Fibroblast of skin of right biceps (primary cell): ENCODE measurements around the gene OPN4.
A peak's percentile ranks its signal among the peaks of the same experiment; 100 is the strongest.
"Not testable (repeated sequence)": the region's sequence is repeated elsewhere in the genome, so short reads cannot be mapped to it uniquely, and the experiment has no call there.

ENCODE experiments used
- DNase-seq: peaks from one replicate; pipeline ENCODE4 v3.0.0-alpha.2; 2013

Gene OPN4

DNA sequence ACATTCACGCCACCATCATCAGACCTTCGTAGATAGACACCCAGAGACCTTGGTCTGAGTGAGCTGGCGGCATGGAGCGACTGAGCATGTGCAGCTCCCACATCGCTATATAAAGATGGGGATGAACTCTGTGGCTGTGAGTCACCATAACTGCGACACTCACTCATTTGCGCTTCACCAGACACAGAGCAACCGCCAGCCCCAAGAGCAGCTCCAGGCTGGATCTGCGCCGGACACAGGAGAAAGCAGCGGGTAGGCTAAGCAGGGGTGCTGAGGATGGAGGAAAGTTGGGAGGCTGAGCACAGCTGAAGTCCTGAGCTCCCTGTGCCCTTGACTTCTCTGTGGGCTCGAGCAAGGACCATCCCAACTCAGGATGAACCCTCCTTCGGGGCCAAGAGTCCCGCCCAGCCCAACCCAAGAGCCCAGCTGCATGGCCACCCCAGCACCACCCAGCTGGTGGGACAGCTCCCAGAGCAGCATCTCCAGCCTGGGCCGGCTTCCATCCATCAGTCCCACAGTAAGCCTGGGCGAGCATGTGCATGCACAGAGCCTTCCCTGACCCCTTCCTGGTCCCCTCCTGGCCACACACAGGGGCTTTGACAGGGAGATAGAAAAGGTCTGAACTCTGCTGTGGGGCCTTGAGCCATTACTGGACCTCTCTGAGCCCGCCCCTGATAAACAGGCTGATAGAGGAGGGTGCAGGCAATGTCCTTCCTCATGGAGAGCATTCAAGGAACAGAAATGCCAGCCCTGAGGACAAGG, at the start of gene OPN4:
Gene OPN4 (plus strand): TSS at position 137 of the 762 bp plus-strand sequence. CDS start 237 bp downstream, at position 374.
- peak; percentile 56 for DNase-seq

- DNase-seq, result no peak
Measured at GRCh38 chr10:86607674-86608073, 46.7 kb upstream of the OPN4 start.

DNA sequence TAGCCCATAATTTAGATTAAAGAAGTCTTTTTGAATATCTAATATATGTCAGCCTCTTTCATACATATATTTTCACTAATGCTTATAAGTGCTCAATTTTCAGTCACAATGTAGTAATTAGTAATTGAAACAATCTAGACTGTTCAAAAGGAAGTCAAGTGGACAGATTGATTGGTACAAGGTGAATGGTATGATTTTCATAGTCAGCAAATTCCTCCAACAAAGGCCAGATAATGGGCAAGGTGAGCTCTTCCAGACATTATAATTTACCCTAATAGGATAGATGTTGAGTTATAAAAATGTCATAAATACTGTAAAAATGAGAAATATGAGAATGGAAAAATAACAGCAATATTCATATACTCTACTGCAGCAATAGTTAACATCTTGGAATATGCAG, 44.4 kb upstream of the OPN4 start:
- no peak for DNase-seq

GRCh38 chr10:86611386-86611785, 43.0 kb upstream of the OPN4 start:
- DNase-seq, result no peak

GRCh38 chr10:86613096-86613495, 41.3 kb upstream of the OPN4 start:
- DNase-seq, result no peak

DNA sequence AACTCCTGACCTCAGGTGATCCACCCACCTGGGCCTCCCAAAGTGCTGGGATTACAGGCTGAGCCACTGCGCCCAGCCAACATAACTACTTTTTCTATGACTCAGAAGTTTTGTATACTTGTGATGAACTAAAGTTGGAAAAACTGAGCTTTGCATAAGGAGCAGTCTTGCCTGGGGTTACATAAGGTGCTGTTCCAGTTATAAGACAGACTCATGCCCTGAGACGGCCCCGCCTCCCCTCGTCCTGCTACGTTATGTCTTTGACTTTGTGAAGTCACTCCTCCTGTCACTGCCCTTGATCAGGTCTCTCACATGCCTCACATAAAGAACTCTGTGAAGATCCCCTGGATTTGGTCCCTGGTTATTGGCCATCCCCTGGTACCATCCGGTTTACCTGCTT, 40.4 kb upstream of the OPN4 start:
- DNase-seq, result no peak

GRCh38 chr10:86614853-86615252, 39.5 kb upstream of the OPN4 start:
- no peak for DNase-seq

DNA sequence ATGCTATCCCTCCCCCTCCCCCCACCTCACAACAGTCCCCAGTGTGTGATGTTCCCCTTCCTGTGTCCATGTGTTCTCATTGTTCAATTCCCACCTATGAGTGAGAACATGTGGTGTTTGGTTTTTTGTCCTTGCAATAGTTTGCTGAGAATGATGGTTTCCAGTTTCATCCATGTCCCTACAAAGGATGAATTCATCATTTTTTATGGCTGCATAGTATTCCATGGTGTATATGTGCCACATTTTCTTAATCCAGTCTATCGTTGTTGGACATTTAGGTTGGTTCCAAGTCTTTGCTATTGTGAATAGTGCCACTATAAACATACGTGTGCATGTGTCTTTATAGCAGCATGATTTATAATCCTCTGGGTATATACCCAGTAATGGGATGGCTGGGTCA, 37.1 kb upstream of the OPN4 start:
- DNase-seq, result not testable (repeated sequence)

- DNase-seq, result no peak
Measured at GRCh38 chr10:86628311-86628710, 26.0 kb upstream of the OPN4 start.

DNA sequence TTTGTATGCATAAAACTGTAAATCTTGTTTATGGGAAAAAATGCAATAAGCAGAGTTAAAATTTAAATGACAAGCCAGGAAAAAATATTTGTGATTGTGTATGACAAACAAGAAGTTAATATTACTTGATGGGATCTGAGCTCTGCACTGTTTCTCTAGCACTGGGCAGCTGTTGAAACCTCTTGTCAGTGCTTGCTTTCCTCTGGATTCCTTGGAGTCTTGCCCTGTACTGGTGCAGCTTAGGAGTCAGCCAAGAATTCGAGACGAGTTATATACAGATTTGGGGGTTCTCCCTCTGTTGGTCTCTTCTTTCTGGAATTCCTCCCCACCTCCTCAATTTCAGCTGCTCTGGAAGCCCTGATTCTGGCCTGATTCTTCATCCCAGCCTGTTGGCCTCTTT, 24.3 kb upstream of the OPN4 start:
- DNase-seq, result no peak

- peak; percentile 35 for DNase-seq
Measured at GRCh38 chr10:86632009-86632800, 22.1 kb upstream of the OPN4 start.

DNA sequence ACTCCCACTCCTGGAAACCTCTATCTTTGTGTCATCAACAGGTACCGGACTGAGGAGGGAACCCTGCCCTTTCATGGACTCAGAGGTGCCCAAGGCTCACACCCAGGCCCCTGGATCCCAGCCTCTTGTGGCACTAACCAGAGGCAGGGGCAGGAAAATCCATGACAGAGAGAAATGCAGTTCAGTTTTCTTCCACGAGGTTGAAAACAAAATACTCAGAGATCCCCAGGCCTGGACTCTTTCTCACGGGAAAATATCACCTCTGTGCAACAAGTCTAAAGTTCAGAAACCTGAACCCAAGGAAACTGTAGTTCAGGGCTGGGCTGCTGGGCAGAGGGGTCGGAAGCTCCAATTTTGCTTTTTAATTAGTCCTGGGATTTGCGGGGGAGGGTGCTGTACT, 21.4 kb upstream of the OPN4 start:
- DNase-seq, result no peak

GRCh38 chr10:86635402-86635801, 18.9 kb upstream of the OPN4 start:
- peak; percentile 94 for DNase-seq

DNA sequence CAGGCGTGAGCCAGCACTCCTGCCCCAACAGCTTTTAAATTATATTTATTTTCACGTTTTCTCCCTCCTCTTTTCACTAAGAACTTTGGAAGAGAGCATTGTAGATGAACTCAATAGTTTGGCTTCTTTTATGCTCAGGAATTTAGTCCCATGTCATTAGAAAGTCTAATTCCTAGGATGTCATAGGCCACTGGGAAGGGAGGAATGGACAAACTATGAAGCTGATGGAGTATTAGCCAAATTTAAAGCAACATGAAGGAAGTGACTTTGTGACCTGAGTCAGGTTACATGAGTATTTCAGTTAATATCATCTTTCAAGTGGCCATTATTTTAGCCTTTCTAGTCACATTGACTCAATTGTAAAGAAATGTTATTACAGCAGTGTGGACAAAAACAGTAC, 18.0 kb upstream of the OPN4 start:
- peak; percentile 30 for DNase-seq

GRCh38 chr10:86642021-86642420, 12.3 kb upstream of the OPN4 start:
- DNase-seq, result no peak

- peak; percentile 45 for DNase-seq
Measured at GRCh38 chr10:86642499-86642898, 11.8 kb upstream of the OPN4 start.

- peak; percentile 72 for DNase-seq
Measured at GRCh38 chr10:86644152-86644793, 10.1 kb upstream of the OPN4 start.

DNA sequence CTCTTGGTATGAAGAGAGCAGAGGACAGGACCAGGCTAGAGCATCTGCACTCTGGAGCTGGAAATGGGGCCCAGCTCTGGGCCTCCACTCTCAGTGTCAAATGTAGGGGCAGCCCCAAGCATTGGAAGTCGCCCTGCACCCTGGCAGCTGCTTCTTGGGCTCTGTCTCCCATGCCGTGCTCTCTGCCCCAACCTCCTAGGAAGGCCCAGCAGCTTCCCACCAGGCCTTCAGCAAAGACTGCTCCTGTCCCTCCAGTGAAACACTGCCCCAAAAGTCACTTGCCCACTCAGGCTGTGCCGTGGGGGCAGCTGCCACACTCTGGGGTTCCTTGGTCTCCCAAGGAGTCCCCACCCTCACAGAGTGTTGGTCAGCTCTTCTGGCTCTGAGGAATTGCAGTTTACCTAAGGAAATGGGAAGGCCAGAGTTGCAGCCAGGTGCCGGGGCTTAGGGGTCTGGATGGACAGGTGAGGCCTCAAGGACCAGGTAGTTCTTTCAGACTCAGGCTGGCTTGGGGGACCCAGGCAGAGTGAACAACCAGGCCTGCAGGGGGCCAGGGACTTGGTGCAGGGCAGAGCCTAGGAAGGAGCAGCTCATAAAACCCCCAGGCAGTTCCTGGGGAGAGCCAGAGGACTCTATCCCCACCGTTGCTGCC, 9.4 kb upstream of the OPN4 start:
- DNase-seq, result no peak

DNA sequence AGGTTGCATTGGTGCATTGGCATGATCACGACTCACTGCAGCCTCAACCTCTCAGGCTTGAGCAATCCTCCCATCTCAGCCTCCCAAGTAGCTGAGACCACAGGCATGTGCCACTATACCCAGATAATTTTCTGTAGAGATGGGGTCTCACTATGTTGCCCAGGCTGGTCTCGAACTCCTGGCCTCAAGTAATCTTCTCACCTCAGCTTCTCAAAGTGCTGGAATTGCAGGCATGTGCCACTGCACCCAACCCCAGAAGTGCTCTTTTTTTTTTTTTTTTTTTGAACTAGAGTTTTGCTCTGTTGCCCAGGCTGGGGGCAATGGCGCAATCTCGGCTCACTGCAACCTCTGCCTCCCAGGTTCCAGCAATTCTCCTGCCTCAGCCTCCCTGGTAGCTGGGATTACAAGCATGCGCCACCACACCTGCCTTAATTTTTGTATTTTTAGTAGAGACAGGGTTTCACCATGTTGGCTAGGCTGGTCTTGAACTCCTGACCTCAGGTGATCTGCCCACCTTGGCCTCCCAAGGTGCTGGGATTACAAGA, 8.7 kb upstream of the OPN4 start:
- not testable (repeated sequence) for DNase-seq

DNA sequence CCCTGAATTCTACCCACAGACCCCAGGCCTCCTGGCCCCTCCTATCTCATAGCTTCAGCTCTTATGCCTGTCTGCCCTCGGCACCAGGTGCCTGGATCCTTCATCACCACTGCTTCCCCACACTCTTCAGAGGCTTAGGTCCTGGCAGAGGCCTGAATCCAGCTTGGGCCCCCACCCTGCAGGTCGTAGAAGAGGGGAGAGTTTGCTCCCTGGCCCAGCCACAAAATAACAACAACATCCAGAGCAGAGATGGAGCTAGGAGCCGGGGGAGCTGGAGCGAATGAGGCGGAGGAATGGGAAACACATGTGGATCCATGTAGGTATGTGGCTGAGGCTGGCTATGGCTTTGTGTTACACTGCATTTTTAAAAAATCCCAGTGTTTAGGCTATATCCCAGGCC, 7.8 kb upstream of the OPN4 start:
- DNase-seq, result no peak

- DNase-seq, result no peak
Measured at GRCh38 chr10:86646933-86647332, 7.4 kb upstream of the OPN4 start.

DNA sequence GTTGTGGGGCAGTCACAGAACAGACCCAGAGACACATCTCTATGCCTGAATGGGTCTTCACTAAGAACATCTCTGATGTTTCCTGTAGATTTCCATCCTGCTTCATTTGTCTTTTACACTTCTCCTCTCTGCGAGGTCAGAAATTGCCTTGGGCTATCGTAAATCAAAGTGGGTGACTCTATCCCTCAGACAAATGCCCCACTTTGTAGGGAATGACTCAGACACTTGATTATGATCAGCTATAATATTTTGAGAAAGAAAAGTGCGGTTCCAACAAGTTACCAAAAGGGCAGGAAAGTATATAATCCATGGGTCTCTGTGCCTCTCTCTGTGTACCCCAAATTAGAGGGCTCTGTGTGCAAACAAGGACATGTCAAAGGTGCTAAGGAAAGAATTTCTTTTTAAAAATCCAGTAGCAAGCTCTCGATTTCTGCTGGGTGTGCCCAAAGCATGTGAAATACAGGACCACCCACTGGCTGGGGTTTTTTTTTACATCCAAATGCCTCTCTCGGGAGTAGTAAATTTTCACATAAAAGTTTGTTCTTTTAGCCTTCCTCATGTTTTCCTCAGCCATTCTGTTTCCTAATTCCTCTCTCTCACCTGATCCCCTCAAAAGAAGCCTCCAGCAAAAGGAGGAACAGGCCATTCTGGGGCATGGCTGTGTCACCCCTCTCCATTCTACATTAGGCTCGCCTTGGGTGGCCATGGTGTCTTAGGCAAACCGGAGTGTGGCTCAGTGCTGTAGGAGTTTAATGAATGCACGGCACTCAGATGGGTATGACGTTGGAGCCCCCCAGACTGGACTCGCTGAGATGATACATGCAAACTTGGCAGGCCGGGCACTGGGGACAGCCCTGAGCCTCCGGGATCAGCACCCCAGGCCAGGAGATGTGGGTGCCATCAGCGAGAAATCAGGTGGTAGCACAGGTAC, 6.3 kb upstream of the OPN4 start:
- DNase-seq, result peak; percentile 49
